H1 (cell line): ENCODE data around the gene DNAJC22.

Experiments
- CEBPB ChIP-seq: IDR thresholded peaks from 2 replicates; pipeline ENCODE4 v1.6.1; 2012; ENCODE audit warnings: low read depth, low read length
- EP300 ChIP-seq, 2 experiments: IDR thresholded peaks; 1 replicate in 1 of 2; 2 replicates in 1 of 2; pipeline ENCODE4 v1.6.1; 2011 to 2012; ENCODE audit warnings: low read depth in 2 of 2, low read length in 2 of 2, mild to moderate bottlenecking in 2 of 2, borderline replicate concordance in 1 of 2, inconsistent platforms in 1 of 2, moderate library complexity in 1 of 2
- EZH2 ChIP-seq: fragments of 200-600 bp; sonication (generic); IDR thresholded peaks from 2 replicates; pipeline ENCODE4 v1.7.1; 2012; ENCODE audit warnings: low read depth, mild to moderate bottlenecking, moderate library complexity, low read length, inconsistent platforms; ENCODE audit not compliant: severe bottlenecking
- FOSL1 ChIP-seq: IDR thresholded peaks from 2 replicates; pipeline ENCODE4 v1.6.1; 2011; ENCODE audit warnings: mild to moderate bottlenecking, low read depth, low read length, moderate library complexity; ENCODE audit not compliant: insufficient read depth
- JUN ChIP-seq: IDR thresholded peaks from 2 replicates; pipeline ENCODE4 v1.6.1; 2011; ENCODE audit warnings: low read depth, mild to moderate bottlenecking, improper control_type of control experiment, low read length
- JUND ChIP-seq: IDR thresholded peaks from 2 replicates; pipeline ENCODE4 v1.6.1; 2011; ENCODE audit warnings: mild to moderate bottlenecking, improper control_type of control experiment, low read length
- MAX ChIP-seq: IDR thresholded peaks from 2 replicates; pipeline ENCODE4 v1.6.1; 2012; ENCODE audit warnings: inconsistent platforms
- POLR2A ChIP-seq, 2 experiments: IDR thresholded peaks; 1 replicate in 1 of 2; 2 replicates in 1 of 2; pipeline ENCODE4 v1.6.1; 2011; ENCODE audit warnings: low read depth in 2 of 2, low read length in 2 of 2, mild to moderate bottlenecking in 2 of 2; ENCODE audit errors: control extremely low read depth in 1 of 2
- POLR2AphosphoS5 ChIP-seq: IDR thresholded peaks from 2 replicates; pipeline ENCODE4 v1.6.1; 2011; ENCODE audit warnings: low read depth, low read length
- SUZ12 ChIP-seq: fragments of 200-600 bp; sonication (generic); IDR thresholded peaks from 2 replicates; pipeline ENCODE4 v1.6.1; 2012; ENCODE audit warnings: mild to moderate bottlenecking, inconsistent platforms, low read length, moderate library complexity, mixed read lengths
- TCF12 ChIP-seq: IDR thresholded peaks from 2 replicates; pipeline ENCODE4 v1.6.1; 2011; ENCODE audit warnings: low read depth, mild to moderate bottlenecking, low read length
- YY1 ChIP-seq: IDR thresholded peaks from 2 replicates; pipeline ENCODE4 v1.6.1; 2011; ENCODE audit warnings: low read depth, mild to moderate bottlenecking, low read length
- TF ChIP-seq, protein P1 (sequence below): IDR thresholded peaks from 2 replicates; pipeline ENCODE4 v1.6.1; 2011; ENCODE audit warnings: low read depth, mild to moderate bottlenecking, low read length; ENCODE audit not compliant: insufficient read depth
- TF ChIP-seq, protein P2 (sequence below), 3 experiments: IDR thresholded peaks; 1 replicate in 2 of 3; 2 replicates in 1 of 3; pipeline versions ENCODE4 v1.5.1 to v1.6.1; 2011; ENCODE audit warnings: low read length in 3 of 3, mild to moderate bottlenecking in 3 of 3, inconsistent platforms in 2 of 3, low read depth in 1 of 3, moderate library complexity in 1 of 3; ENCODE audit not compliant: insufficient read depth in 1 of 3; ENCODE audit errors: control extremely low read depth in 1 of 3

DNA sequence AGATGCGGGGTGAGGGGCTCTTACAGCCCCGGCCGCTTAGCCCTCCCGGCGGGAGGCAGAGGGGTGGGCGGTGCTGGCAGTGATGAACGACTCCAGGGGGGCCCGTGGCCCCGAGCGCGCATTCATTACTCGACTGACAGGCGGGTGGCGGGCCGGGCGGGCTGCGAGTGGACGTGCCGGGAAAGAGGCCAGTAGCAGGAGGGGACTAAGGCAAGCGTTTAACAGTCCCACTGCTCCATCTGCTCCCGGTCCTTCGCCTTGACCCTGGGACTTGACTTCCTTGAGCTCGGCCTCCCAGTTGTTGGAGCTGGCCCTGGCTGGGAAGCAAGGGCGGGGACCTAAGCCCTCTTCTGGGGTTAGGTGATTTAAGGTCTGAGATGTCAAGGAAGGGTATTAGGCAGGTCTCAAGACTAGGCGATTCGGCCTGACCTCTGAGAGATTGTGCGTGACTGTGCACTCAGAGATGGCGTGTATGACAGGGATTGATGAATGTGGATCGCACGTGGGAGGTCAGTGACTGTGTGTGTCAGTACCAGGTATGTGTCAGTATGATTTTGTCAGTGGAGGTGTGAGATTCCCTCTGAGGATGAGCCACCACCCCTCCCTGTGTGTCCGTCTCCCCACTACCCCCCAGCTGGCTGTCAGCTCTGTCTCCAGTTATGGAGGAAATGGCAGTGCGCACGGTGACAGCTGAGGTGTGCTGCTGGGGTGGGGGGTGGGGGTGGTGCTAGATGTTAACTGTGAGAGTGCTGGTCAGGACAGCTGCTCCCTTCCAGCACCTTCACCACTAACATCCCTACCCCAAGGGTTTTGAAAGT is 3.6 kb upstream of the DNAJC22 start:
- TF ChIP-seq EZH2 (peak; percentile 57), MAX (no peak), JUN (no peak), YY1 (no peak), POLR2AphosphoS5 (no peak), FOSL1 (no peak), POLR2A (IDR thresholded peaks at IDR 0.05; ENCODE audit: control extremely low read depth in 1 of 2, low read depth in 2 of 2, low read length in 2 of 2) (no peak), TCF12 (no peak), CEBPB (no peak), JUND (no peak), SUZ12 (no peak), EP300 (IDR thresholded peaks at IDR 0.05; ENCODE audit: borderline replicate concordance in 1 of 2, low read depth in 2 of 2, low read length in 2 of 2) (no peak)
- TF ChIP-seq, protein P1, sequence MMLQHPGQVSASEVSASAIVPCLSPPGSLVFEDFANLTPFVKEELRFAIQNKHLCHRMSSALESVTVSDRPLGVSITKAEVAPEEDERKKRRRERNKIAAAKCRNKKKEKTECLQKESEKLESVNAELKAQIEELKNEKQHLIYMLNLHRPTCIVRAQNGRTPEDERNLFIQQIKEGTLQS, result no peak
- TF ChIP-seq, protein P2, sequence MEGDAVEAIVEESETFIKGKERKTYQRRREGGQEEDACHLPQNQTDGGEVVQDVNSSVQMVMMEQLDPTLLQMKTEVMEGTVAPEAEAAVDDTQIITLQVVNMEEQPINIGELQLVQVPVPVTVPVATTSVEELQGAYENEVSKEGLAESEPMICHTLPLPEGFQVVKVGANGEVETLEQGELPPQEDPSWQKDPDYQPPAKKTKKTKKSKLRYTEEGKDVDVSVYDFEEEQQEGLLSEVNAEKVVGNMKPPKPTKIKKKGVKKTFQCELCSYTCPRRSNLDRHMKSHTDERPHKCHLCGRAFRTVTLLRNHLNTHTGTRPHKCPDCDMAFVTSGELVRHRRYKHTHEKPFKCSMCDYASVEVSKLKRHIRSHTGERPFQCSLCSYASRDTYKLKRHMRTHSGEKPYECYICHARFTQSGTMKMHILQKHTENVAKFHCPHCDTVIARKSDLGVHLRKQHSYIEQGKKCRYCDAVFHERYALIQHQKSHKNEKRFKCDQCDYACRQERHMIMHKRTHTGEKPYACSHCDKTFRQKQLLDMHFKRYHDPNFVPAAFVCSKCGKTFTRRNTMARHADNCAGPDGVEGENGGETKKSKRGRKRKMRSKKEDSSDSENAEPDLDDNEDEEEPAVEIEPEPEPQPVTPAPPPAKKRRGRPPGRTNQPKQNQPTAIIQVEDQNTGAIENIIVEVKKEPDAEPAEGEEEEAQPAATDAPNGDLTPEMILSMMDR (IDR thresholded peaks at IDR 0.05; ENCODE audit: control extremely low read depth in 1 of 3, insufficient read depth in 1 of 3, low read depth in 1 of 3, low read length in 3 of 3), result no peak
